Common myeloid progenitor, CD34-positive (primary cell): ENCODE results near the gene RPUSD4.
A peak's percentile ranks its signal among the peaks of the same experiment; 100 is the strongest.

Source experiments
- CTCF ChIA-PET: fragments of 350-600 bp; sonication (Branson Sonifier 250); formaldehyde crosslinking; loops from one replicate; lab custom pipeline; 2021; ENCODE audit warnings: antibody characterized with exemption; lab: Charles Lee
- POLR2A ChIA-PET: fragments of 350-600 bp; sonication (Branson Sonifier 250); formaldehyde crosslinking; loops from one replicate; lab custom pipeline; 2021; ENCODE audit warnings: antibody characterized with exemption; lab: Charles Lee
- DNase-seq, 3 donors: peaks; one replicate each; pipeline versions ENCODE4 v3.0.0 to v3.0.0-alpha.2; 2013
- H3K27ac ChIP-seq, 2 experiments: 1 replicate in 1 of 2; 2 replicates in 1 of 2; pipeline ENCODE4 v1.7.0; 2013; ENCODE audit warnings: inconsistent platforms in 2 of 2, low read length in 2 of 2, mild to moderate bottlenecking in 2 of 2, low read depth in 1 of 2, moderate library complexity in 1 of 2; ENCODE audit not compliant: severe bottlenecking in 2 of 2, insufficient read depth in 1 of 2, poor library complexity in 1 of 2
- H3K27me3 ChIP-seq, 5 experiments: replicated peaks in 2 of 5; 1 replicate in 3 of 5; 2 replicates in 2 of 5; pipeline versions ENCODE4 v1.6.1 to v1.7.0; 2013; ENCODE audit warnings: low read length in 4 of 5, mild to moderate bottlenecking in 2 of 5, moderate library complexity in 2 of 5, inconsistent platforms in 1 of 5; ENCODE audit not compliant: insufficient read depth in 5 of 5, control insufficient read depth in 4 of 5
- H3K36me3 ChIP-seq, 4 experiments: 1 replicate in 2 of 4; 2 replicates in 2 of 4; pipeline versions ENCODE4 v1.6.1 to v1.7.0; 2013; ENCODE audit warnings: low read length in 3 of 4, control low read depth in 1 of 4, mild to moderate bottlenecking in 1 of 4; ENCODE audit not compliant: control insufficient read depth in 4 of 4, insufficient read depth in 4 of 4
- H3K4me1 ChIP-seq, 4 experiments: 1 replicate in 3 of 4; 2 replicates in 1 of 4; pipeline versions ENCODE4 v1.6.1 to v1.7.1; 2013; ENCODE audit warnings: low read length in 3 of 4, mild to moderate bottlenecking in 3 of 4, control low read depth in 1 of 4, inconsistent platforms in 1 of 4, moderate library complexity in 1 of 4; ENCODE audit not compliant: control insufficient read depth in 4 of 4, insufficient read depth in 4 of 4; ENCODE audit errors: control extremely low read depth in 1 of 4
- H3K4me3 ChIP-seq, 7 experiments: 1 replicate in 4 of 7; 2 replicates in 3 of 7; pipeline versions ENCODE4 v1.5.1 to v1.7.0; 2013; ENCODE audit warnings: mild to moderate bottlenecking in 7 of 7, low read length in 6 of 7, moderate library complexity in 6 of 7, inconsistent platforms in 2 of 7, low read depth in 2 of 7, control low read depth in 1 of 7; ENCODE audit not compliant: insufficient read depth in 4 of 7, control insufficient read depth in 1 of 7; ENCODE audit errors: extremely low read depth in 1 of 7
- H3K9me3 ChIP-seq, 5 experiments: 1 replicate in 4 of 5; 2 replicates in 1 of 5; pipeline versions ENCODE4 v1.6.1 to v1.7.1; 2013; ENCODE audit warnings: low read length in 4 of 5, mild to moderate bottlenecking in 2 of 5, inconsistent platforms in 1 of 5, low read depth in 1 of 5, moderate library complexity in 1 of 5; ENCODE audit not compliant: control insufficient read depth in 4 of 5, insufficient read depth in 2 of 5; ENCODE audit errors: control extremely low read depth in 1 of 5
- WGBS: methylation state at CpG from one replicate; pipeline ENCODE4 v1.1.5; 2013; ENCODE audit not compliant: insufficient coverage; 5-methylcytosine and 5-hydroxymethylcytosine counted together

The RPUSD4 gene

GRCh38 chr11:126225295-126225665 lies 13.8 kb upstream of the RPUSD4 start:
- peaks cover 0 to 10% (median 4%) of the 10 kb centered on the region in 4 experiments for H3K36me3 ChIP-seq
- peaks cover under 1 to 10% (median 4%) of the 10 kb centered on the region in 4 experiments for H3K4me1 ChIP-seq
- no peak overlapping the region for H3K4me3 ChIP-seq
- H3K27ac ChIP-seq: no peak overlapping the region
- CTCF ChIA-PET: interaction anchor here (1.1 kb wide), 1 partner anchor 26 kb away, joined by 4 read pairs; no protein-coding TSS in a partner anchor
- no peak for DNase-seq
- H3K27me3 ChIP-seq: no peaks in the 10 kb centered on the region
- 100% methylated on average over 1 of the region's 2 CpGs for WGBS
- no peaks in the 10 kb centered on the region for H3K9me3 ChIP-seq
- POLR2A ChIA-PET: no interaction called here

- CTCF ChIA-PET: interaction anchor here (1.1 kb wide), 1 partner anchor 26 kb away, joined by 4 read pairs; no protein-coding TSS in a partner anchor
- H3K27ac ChIP-seq: no peak overlapping the region
- WGBS: 100% methylated on average over 5 of the region's 6 CpGs
- peaks cover 0 to 7% (median 2%) of the 10 kb centered on the region in 4 experiments for H3K36me3 ChIP-seq
- peaks cover 0 to 10% (median 5%) of the 10 kb centered on the region in 4 experiments for H3K4me1 ChIP-seq
- DNase-seq: no peak
- POLR2A ChIA-PET: no interaction called here
- no peak overlapping the region for H3K4me3 ChIP-seq
- H3K9me3 ChIP-seq: no peaks in the 10 kb centered on the region
- H3K27me3 ChIP-seq: no peaks in the 10 kb centered on the region
Observed at GRCh38 chr11:126224647-126225294, 13.3 kb upstream of the RPUSD4 start.

GRCh38 chr11:126219547-126219946 lies 8.1 kb upstream of the RPUSD4 start:
- ChIA-PET POLR2A (interaction anchor here (1.2 kb wide), 1 partner anchor 8 kb away, joined by 4 read pairs; the partner anchor contains the start of gene FAM118B), CTCF (interaction anchor here (0.7 kb wide), 1 partner anchor 8 kb away, joined by 3 read pairs; no protein-coding TSS in a partner anchor)
- Histone ChIP-seq H3K36me3 (peaks cover 0 to 4% (median 1%) of the 10 kb centered on the region in 4 experiments), H3K9me3 (no peaks in the 10 kb centered on the region), H3K27ac (no peak overlapping the region), H3K4me1 (peaks cover 13 to 48% (median 28%) of the 10 kb centered on the region in 4 experiments), H3K27me3 (no peaks in the 10 kb centered on the region), H3K4me3 (no peak overlapping the region)
- no peak for DNase-seq
- WGBS: 80% methylated on average over 3 of the region's 4 CpGs

- H3K27me3 ChIP-seq: no peaks in the 10 kb centered on the region
- H3K9me3 ChIP-seq: no peaks in the 10 kb centered on the region
- peaks cover 0 to 4% (median 1%) of the 10 kb centered on the region in 4 experiments for H3K36me3 ChIP-seq
- no CpG with 5 or more reads among the region's 1 CpG for WGBS
- peak overlapping the region in 2 of 7 experiments; percentile 5 to 43 for H3K4me3 ChIP-seq
- CTCF ChIA-PET: interaction anchor here (1.0 to 1.1 kb wide), 3 partner anchors 13 to 295 kb away, joined by 3 to 4 read pairs (median 3); no protein-coding TSS in a partner anchor
- peak in 2 of 3 donors; percentile 44 to 59 for DNase-seq
- H3K27ac ChIP-seq: peak overlapping the region in 1 of 2 experiments; percentile 54
- POLR2A ChIA-PET: interaction anchor here (0.6 kb wide), 2 partner anchors 53 to 171 kb away, joined by 3 to 4 read pairs; no protein-coding TSS in a partner anchor
- H3K4me1 ChIP-seq: peaks cover 15 to 61% (median 31%) of the 10 kb centered on the region in 4 experiments
Observed at GRCh38 chr11:126217491-126217890, 6.0 kb upstream of the RPUSD4 start.

GRCh38 chr11:126216526-126217305 lies 5.3 kb upstream of the RPUSD4 start:
- ChIA-PET CTCF (interaction anchor here (1.0 to 1.1 kb wide), 2 partner anchors 46 to 294 kb away, joined by 3 to 4 read pairs; no protein-coding TSS in a partner anchor), POLR2A (interaction anchor here (0.6 kb wide), 1 partner anchor 172 kb away, joined by 4 read pairs; no protein-coding TSS in a partner anchor)
- H3K4me3 ChIP-seq: no peak overlapping the region
- DNase-seq: no peak
- H3K27ac ChIP-seq: peak overlapping the region in 1 of 2 experiments; percentile 54
- H3K36me3 ChIP-seq: peaks cover 0 to 2% (median 0%) of the 10 kb centered on the region in 4 experiments
- no peaks in the 10 kb centered on the region for H3K27me3 ChIP-seq
- H3K9me3 ChIP-seq: no peaks in the 10 kb centered on the region
- H3K4me1 ChIP-seq: peaks cover 18 to 68% (median 36%) of the 10 kb centered on the region in 4 experiments
- WGBS: 80% methylated on average over 2 of the region's 6 CpGs

- CTCF ChIA-PET: no interaction called here
- Histone ChIP-seq H3K4me1 (peaks cover 20 to 73% (median 40%) of the 10 kb centered on the region in 4 experiments), H3K4me3 (no peak overlapping the region), H3K27ac (no peak overlapping the region), H3K9me3 (no peaks in the 10 kb centered on the region), H3K36me3 (peaks cover 0 to 2% (median 0%) of the 10 kb centered on the region in 4 experiments), H3K27me3 (no peaks in the 10 kb centered on the region)
- DNase-seq: no peak
- 45% methylated on average over 4 of the region's 6 CpGs for WGBS
- POLR2A ChIA-PET: no interaction called here
Observed at GRCh38 chr11:126214841-126215240, 3.4 kb upstream of the RPUSD4 start.
